CD4-positive, alpha-beta T cell treated with Interleukin-10 for 1 hour (primary cell): ENCODE measurements around the gene ASB18.

Experiments
- DNase-seq: peaks from one replicate; pipeline ENCODE4 v3.0.0-alpha.2; 2020

Gene ASB18

DNA sequence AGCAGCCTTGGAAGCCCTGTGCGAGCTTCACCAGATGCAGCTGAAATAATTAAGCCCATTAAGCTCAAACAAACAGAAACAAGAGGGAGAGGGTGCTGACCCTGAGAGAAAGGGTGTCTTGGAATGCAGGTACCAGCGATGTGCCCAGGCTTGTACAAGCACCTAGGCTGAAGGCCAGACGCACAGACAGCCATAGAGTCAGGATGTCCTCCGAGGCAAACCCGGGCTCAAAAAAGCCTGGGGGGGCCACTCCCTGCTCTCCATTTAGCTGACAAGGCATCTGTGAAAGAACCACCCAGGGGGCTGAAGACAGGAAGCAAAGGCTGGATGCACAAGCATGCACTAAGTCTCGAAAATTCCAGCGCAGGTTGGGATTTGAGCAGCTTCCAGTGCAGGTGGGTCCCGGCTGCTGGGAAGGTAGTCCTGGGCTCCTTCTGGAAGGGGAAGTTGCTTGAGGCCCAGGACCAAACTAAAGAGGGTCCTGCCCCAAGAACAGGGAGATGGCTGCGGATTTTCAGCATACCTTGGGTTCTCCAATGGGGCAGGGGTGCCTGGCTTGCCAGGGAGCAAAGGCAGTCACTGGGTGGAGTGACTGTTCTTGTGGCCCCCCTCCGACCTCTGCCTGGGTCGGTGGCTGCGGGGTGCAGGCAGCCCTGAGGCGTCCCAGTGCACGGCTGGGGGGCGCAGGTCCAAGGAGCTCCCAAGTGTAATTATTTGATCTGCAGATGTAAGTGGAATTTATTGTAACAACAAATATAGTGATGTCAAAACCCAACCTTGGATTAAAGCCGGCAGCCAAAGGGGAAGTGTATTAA lies 102.0 kb downstream of the ASB18 start:
- no peak for DNase-seq

DNA sequence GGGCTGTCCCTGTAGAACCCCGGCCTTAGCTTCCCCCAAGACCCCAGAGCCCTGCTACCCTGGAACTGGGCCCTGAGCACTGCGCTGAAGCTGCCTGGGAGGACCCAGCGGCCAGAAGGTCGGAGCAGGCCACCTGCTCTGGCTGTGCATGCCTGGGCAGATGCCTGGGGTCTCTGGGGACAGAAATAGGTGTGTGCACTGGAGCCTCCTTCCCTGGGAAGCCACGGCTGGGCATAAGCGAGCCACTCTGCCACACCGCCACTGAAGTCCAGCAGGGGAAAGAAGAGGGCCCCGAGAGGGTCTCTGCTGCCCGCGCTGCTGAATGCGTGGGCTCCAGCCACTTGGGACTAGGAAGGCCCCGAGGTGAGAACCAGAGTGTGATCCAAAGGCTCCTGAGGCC lies 102.7 kb downstream of the ASB18 start:
- no peak for DNase-seq

DNA sequence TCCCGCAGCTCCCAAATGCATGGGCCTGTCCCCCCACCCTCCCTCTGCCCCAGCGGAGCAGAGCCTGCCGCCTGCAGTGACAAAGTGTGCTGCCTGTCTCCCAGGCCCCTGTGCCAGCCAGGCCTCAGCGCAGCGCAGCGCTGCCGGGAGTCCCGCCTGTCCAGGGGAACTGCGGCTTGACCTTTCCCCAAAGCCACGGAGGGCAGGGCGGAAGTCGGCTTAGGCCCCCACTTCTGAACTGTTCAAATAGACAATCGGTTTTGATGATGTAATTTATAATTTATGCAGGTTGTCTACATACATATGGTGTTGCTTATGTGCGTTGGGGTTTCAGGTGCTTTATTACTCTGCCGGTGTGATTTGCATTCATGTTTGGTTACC lies 103.1 kb downstream of the ASB18 start:
- DNase-seq: no peak

DNA sequence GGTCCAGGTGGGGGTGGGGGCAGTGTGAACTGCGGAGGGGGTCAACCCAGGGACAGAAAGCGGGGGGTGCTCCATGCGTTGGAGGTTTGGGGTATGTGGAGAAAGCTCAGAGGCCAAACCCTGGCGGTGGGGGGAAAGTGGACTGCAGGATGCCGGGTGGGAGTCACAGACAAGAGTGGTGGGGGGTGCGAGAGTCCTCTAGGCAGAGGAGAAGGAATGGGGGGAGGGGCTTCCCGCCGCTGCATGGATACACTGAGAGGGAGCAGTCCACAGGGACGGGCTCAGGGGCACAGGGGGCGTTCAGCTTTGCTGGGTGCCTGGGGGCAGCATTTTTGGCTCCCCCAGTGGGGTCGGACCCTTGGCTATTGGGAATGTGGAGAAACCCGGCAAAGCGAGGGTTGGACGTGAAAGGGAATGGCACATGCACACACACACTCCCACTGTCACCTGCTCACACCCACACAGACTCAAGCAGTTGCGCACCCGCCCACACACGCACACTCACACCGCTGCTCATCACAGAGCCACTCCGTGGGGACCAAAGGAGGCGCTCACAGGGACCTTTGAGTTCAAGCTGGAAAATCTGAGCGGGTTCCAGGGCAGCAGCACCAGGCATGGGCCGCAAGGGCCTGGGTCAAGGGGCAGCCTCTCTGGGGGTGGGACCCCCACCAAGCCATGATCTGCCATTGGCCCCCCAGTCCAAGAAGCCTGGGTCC lies 103.7 kb downstream of the ASB18 start:
- DNase-seq: no peak

DNA sequence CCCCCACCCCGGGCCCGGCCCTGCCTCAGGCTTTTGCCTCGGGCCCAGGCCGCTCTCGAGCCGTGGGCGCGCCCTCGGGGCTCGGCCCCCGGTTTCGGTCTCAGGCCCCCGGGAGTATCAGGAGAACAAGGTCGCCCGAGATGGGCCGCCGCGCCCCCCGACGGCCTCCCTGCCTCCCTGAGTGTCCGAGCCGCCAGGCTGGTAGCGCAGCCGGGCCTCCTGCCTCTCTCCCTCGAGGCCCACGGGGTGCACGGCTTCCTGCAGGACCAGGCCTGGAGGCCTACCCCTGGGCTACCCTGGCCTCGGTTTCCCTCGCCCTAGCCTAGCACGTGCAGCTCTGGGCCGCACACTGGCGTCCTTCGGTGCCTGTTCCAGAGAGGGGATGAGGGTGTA lies 104.4 kb downstream of the ASB18 start:
- DNase-seq: no peak

DNA sequence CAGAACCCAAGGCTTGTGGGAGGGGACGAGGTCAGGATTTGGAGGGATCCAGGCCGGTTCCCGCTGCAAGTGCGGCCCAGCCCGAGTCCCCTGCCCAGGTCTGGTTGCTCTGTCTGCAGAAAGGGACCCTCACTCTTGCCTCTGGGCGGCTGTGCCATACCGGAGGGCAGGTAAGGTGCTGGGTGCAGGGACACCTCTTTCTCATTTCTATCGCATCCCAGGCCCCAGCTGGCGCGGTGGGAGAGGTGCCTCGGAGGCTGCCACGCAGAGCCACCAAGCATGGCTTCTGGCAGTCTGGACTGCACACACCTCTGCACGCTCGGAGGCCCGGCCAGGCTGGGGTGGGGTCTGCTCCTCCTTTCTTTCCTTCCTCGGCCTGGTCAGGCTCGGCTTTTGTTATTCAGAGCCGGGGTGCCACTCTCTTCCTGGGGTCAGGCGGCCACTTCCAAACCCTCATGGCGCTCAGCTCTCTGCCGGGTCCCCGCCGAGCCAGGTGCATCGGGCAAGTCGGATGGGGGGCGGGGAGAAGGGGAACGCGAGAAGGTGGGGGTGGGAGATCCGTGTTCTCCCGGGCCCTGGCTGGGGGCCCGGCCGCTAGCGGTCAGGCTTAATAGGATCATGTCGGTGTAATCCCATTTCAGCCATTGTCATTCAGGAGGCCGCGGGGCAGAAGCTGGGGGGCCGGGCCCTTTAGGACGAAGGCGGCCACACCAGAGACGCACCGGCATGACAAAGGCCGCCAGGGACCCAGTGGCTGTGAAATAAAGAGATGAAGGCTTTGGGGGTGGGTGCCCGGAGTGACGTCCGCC lies 105.0 kb downstream of the ASB18 start:
- no peak for DNase-seq

DNA sequence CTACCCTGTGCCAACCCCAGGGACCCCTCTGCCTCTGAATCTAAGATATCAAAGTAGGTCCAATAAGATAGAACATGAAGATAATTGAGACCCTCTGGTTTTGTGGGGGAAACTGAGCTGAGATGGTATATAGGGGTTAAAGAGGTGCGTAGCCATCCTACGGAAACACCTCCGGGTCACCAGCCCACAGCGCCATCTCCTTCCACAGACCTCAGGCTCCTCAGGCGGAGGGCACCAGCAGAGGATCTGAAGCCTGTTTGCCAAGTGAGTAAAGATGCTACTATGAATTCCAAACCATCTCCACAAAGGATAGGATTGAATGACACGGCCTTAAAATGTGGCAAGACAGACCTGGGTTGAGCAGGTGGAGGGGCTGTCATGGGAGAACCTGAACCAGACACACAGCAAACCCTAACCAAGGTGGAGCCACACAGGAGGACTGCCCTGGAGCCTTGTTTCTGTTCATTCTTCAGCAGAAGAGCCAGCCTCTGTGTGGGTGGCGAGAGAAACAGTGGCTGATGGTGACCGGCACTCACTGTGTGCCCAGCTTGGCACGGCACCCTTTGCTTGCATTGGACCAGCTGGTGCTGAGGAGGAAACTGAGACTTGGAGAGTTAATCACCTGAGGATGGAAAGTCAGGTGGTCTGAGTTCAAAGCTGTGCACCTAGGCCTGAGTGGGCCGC lies 106.2 kb downstream of the ASB18 start:
- DNase-seq: no peak

DNA sequence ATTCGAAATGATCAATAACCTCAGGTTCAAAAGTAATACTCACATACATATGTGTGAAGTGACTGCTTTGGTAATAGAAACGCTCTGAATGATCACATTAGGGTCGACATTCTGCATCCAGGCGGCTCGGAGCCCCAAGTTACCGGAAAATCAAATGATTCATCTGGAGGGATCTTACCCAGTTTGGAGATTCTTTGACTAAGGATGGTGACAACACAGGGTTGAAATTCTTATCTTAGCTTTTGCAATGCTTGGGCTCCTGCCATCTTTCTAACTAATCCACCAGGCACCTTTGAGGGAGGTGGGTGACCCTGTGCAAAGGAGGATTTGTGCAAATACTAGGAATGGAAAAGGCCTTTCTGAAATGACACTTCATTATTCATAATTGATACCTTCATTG lies 106.8 kb downstream of the ASB18 start:
- DNase-seq: no peak

DNA sequence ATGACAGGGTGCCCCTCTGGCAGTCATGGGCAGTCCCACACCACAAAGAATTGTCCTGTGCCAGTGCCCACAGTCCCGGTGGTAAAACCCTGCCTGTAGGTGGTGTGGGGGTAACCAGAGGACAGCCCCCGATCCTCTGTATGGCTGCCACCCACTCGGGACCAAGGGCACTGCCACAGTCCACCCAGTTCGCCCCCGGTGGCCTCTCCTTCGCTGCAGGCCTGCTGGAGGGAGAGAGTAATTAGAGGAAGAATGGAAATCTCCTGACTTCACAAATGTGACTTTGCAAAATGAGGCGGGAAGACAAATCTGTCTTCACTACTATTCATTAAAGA lies 107.4 kb downstream of the ASB18 start:
- no peak for DNase-seq

DNA sequence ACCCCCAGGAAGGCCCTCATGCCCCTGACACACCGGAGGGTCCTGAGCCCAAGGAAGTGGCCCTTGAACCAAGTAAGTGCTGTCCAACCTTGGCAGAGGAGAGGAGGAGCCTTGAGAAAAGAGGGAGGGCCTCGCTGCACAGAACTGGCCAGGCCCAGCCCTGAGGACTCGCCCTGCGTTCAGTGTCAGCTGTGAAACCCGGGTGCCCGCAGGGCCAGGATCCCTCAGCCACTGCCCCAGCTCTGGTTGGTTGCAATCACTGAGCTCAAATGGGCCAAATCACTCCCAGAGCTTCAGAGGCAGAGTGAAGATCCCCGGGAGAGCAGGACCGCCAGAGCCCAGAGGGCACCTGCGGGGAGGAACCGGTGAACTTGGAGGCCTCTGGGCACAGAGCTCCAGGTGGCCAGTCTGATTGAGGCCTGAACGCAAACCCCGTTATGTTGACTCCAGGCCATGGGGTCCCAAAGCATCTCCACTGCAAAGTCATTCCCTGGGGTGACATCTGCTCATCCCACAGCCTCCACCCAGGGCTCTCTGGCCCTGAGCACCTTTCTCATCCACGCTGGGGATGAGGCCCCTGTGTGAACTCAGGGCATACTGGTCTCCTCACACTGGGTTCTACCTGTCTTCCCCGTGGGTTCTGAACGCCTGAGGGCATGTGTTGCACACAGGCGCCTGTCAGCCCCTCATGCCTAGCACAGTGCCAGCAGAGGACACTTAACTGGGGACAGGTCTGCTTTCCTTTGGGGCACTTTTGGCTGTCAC lies 107.9 kb downstream of the ASB18 start:
- no peak for DNase-seq

DNA sequence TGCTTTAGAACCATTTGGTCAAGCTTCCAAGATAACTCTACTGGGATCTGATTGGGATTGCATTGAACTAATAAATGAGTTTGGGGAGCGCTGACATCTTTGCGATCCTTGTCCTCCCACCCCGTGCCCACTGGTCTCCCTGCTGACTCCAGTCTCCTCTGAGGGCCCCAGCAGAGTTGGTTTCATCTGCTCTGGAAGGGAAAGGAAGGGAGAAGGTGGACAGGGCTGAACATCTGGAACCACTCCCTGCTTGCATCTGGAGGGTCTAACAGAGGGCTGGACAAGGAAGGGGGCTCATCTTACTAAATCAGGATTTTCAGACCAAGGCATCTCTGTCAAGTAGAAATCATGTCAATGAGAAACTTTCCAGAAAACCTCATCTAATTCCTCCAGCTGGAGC lies 108.8 kb downstream of the ASB18 start:
- no peak for DNase-seq

DNA sequence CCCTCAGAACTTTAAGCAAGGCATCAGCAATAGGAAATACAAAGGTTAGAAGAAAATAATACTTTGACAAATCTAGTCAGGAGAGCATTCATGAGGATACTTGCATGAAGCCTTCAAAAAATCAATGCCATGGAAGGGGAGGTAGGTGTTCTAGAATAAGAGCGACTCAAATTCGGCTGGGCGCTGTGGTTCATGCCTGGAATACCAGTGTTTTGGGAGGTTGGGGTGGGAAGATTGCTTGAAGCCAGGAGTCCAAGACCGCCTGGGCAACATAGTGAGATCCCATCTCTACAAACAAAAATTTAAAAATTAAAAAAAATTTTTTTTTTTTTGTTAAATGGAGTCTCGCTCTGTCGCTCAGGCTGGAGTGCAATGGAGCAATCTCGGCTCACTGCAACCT lies 117.8 kb downstream of the ASB18 start:
- DNase-seq: no peak

DNA sequence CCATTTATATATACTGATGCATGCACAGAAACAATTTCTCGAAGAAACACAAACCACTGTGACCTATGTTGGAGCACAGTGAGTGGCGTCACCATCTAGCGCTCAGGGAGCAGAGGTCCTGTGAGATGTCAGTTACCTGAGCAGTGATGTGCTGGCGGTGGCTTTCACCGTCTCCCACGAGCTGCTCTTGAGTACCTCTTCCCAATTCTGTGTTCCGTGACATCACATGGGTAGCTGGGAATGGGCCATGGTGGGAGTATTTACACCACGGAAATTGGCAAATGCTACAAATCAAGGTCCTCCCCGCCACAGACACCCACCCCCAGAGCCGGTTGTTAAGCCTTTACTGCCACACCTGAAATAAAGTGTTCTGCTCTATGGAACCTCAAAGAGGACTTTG lies 120.4 kb downstream of the ASB18 start:
- DNase-seq: no peak
